Peyer's patch (tissue), 4 donors: ENCODE results near the gene LYPD6B. TPM values are rescaled to one million over a fixed set of nuclear protein-coding genes. Genes with fewer than 3 reads are reported as not detected.

Experiments used
- DNase-seq, 3 donors: peaks; one replicate each; pipeline ENCODE4 v3.0.0-alpha.2; 2017 to 2019
- H3K27ac ChIP-seq, 4 donors: fragments of 200-600 bp; sonication (generic); one replicate each; pipeline ENCODE4 v1.5.1; 2016 to 2019
- H3K27me3 ChIP-seq, 2 donors: fragments of 200-600 bp; sonication (generic); one replicate each; pipeline ENCODE4 v1.5.1; 2019
- H3K36me3 ChIP-seq, 3 donors: fragments of 200-600 bp; sonication (generic); one replicate each; pipeline ENCODE4 v1.5.1; 2016 to 2019
- H3K4me1 ChIP-seq, 4 donors: fragments of 200-600 bp; sonication (generic); one replicate each; pipeline ENCODE4 v1.5.1; 2016 to 2019
- H3K4me3 ChIP-seq, 4 donors: fragments of 200-600 bp; sonication (generic); 1 replicate in 3 of 4; 2 replicates in 1 of 4; pipeline ENCODE4 v1.5.1; 2016 to 2019; ENCODE audit warnings: mild to moderate bottlenecking in 1 of 4
- H3K9me3 ChIP-seq, 4 donors: fragments of 200-600 bp; sonication (generic); one replicate each; pipeline ENCODE4 v1.5.1; 2016 to 2019; ENCODE audit warnings: mild to moderate bottlenecking in 1 of 4
- POLR2A ChIP-seq, 2 donors: fragments of 450-650 bp; IDR thresholded peaks; one replicate each; pipeline ENCODE4 v1.5.1; 2017; ENCODE audit warnings: antibody characterized with exemption in 2 of 2, mild to moderate bottlenecking in 2 of 2, moderate library complexity in 2 of 2
- total RNA-seq, 4 donors: library from RNA; depleted of rRNA; stranded (reverse); fragments of >200 nt; gene quantifications; one replicate each; pipeline ENCODE4 v1.1.0, GENCODE V29; 2016
- TF ChIP-seq, protein P1 (sequence below), 6 experiments: fragments of 450-650 bp in 4 of 6; fragments of 200-600 bp in 2 of 6; sonication (generic) in 1 of 6; IDR thresholded peaks; one replicate each; pipeline ENCODE4 v1.5.1; 2017 to 2019; ENCODE audit warnings: antibody characterized with exemption in 6 of 6, mild to moderate bottlenecking in 3 of 6, moderate library complexity in 1 of 6

Gene LYPD6B
- total RNA-seq, 4 donors from 2014 or later: 2.0 to 4.4 (median 3.7) TPM; not detected in 1

DNA sequence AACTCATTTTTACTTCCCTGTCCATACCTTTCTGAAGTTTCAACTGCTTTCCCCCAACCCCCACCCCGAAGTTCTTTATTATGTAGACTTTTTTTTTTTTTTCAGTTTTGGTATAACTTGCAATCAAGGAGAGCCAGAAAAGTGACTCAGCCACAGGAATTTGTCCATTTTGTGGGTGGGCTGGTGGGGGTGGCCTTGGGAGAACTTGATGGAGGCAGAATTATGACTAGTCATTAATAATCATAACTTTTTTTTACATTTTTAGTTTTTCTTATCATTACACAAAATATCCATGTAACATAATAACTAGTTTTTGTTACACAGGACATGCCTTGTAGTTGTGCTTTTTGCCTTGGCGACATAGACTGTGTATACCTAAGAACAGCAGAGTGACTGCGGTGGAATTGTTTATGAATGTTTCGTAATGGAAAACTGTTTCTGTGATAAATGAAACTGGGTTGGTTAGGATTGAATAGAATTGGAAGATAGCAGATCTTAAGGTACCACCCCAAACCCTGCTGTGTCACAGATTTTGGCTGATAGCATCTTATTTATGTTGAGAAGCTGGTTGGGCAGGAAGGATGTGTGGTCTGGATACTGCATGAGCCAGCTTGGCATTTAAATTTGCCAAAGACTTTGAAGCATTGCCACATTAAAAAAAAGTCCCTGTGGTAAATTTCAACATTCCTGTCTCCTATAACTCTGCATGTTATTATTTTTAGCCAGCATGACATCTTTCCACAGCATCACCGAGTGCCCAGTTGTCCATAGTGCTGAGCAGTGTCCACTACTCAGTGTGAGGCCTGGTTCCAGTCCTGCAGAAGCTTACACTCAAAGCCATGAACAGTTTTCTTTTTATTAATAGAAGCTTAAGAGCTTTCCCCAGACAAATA is 30.7 kb downstream of the LYPD6B start:
- no peak overlapping the region for H3K4me3 ChIP-seq
- no peaks in the 10 kb centered on the region for H3K36me3 ChIP-seq
- TF ChIP-seq, protein P1, sequence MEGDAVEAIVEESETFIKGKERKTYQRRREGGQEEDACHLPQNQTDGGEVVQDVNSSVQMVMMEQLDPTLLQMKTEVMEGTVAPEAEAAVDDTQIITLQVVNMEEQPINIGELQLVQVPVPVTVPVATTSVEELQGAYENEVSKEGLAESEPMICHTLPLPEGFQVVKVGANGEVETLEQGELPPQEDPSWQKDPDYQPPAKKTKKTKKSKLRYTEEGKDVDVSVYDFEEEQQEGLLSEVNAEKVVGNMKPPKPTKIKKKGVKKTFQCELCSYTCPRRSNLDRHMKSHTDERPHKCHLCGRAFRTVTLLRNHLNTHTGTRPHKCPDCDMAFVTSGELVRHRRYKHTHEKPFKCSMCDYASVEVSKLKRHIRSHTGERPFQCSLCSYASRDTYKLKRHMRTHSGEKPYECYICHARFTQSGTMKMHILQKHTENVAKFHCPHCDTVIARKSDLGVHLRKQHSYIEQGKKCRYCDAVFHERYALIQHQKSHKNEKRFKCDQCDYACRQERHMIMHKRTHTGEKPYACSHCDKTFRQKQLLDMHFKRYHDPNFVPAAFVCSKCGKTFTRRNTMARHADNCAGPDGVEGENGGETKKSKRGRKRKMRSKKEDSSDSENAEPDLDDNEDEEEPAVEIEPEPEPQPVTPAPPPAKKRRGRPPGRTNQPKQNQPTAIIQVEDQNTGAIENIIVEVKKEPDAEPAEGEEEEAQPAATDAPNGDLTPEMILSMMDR (IDR thresholded peaks at IDR 0.05): no peak
- no peak for TF ChIP-seq POLR2A (IDR thresholded peaks at IDR 0.05)
- H3K9me3 ChIP-seq: no peaks in the 10 kb centered on the region
- no peaks in the 10 kb centered on the region for H3K27me3 ChIP-seq
- no peak overlapping the region for H3K27ac ChIP-seq
- DNase-seq: no peak
- H3K4me1 ChIP-seq: no peaks in the 10 kb centered on the region

DNA sequence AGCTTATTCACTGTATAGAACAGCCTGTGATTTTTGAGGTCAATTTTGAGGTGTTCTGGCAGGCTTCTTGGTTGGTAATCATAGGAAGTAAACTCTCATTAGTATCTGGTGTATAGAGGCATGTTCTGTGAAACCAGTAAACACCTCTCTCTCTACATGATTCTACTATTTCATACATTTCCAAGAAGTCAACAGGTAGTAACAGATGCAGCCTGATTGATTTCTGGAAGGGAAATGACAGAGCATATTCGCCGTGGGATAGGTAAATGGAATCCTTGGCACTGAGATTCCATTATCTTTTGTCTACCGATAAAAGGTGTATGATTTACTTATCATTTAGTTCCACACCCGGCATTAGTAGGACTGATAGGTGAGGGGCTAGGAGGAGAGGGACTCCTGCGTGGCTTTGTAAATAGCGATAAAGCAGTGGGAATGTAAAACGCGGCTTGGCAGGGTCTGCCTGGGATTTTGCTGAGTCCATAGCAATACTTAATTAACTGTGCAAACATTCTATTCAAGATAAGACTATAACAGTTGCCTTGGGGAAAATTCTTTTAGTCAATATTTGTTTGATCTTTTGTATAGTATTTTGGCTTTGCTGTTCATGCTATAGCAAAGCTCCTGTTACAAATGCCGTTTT is 32.3 kb downstream of the LYPD6B start:
- Histone ChIP-seq H3K4me1 (no peaks in the 10 kb centered on the region), H3K27me3 (no peaks in the 10 kb centered on the region), H3K27ac (no peak overlapping the region), H3K9me3 (no peaks in the 10 kb centered on the region), H3K4me3 (no peak overlapping the region), H3K36me3 (no peaks in the 10 kb centered on the region)
- TF ChIP-seq POLR2A (IDR thresholded peaks at IDR 0.05): no peak
- TF ChIP-seq, protein P1 (IDR thresholded peaks at IDR 0.05): no peak
- DNase-seq: no peak

- Histone ChIP-seq H3K36me3 (no peaks in the 10 kb centered on the region), H3K9me3 (no peaks in the 10 kb centered on the region), H3K27me3 (no peaks in the 10 kb centered on the region), H3K4me3 (no peak overlapping the region), H3K27ac (no peak overlapping the region), H3K4me1 (no peaks in the 10 kb centered on the region)
- no peak for TF ChIP-seq POLR2A (IDR thresholded peaks at IDR 0.05)
- TF ChIP-seq, protein P1 (IDR thresholded peaks at IDR 0.05): no peak
- DNase-seq: no peak
Measured at GRCh38 chr2:149075105-149075504, 36.6 kb downstream of the LYPD6B start.

- no peaks in the 10 kb centered on the region for H3K36me3 ChIP-seq
- H3K27ac ChIP-seq: no peak overlapping the region
- H3K9me3 ChIP-seq: no peaks in the 10 kb centered on the region
- H3K27me3 ChIP-seq: no peaks in the 10 kb centered on the region
- H3K4me1 ChIP-seq: no peaks in the 10 kb centered on the region
- no peak for DNase-seq
- TF ChIP-seq, protein P1 (IDR thresholded peaks at IDR 0.05): no peak
- TF ChIP-seq POLR2A (IDR thresholded peaks at IDR 0.05): no peak
- H3K4me3 ChIP-seq: no peak overlapping the region
Measured at GRCh38 chr2:149075853-149076252, 37.4 kb downstream of the LYPD6B start.

DNA sequence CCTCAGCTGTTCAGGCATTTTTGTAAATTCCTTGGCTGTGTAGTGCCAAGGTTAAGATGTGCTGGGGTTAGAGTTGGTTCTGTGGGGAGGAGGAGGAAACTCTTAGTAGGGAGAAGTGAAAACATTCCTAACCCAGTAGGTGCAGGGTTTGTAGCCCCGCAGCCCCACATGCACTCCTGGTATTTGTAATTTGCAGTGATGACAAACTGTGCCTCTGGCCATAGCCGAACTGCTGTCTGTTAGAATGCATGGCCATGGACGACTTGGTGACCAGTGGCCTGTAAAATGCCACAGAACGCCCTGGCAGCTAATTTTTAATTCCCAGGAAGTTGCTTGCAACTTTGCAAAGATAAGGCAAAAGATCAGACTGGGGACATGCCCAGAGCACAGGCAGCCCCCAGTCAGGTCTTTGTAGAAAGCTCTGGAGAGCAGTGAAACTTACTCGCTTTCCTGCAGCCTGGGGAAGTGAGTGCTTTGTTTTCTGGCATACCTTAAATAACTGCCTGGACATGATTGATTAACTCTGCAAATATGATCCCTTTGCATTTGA is 38.4 kb downstream of the LYPD6B start:
- no peak for TF ChIP-seq POLR2A (IDR thresholded peaks at IDR 0.05)
- TF ChIP-seq, protein P1 (IDR thresholded peaks at IDR 0.05): no peak
- no peaks in the 10 kb centered on the region for H3K9me3 ChIP-seq
- no peaks in the 10 kb centered on the region for H3K4me1 ChIP-seq
- no peak overlapping the region for H3K27ac ChIP-seq
- no peaks in the 10 kb centered on the region for H3K27me3 ChIP-seq
- no peak for DNase-seq
- no peak overlapping the region for H3K4me3 ChIP-seq
- no peaks in the 10 kb centered on the region for H3K36me3 ChIP-seq
